Measurements from ENCODE around the gene NPAS3.
A peak's percentile ranks its signal among the peaks of the same experiment; 100 is the strongest.

The NPAS3 gene

GRCh38 chr14:33454022-33454595, 515.4 kb downstream of the NPAS3 start:
- no peak for DNase-seq

- DNase-seq, result no peak
These were observed 516.0 kb downstream of the NPAS3 start for GRCh38 chr14:33454707-33455106.

- DNase-seq, result no peak
These were observed 517.1 kb downstream of the NPAS3 start for GRCh38 chr14:33455654-33456345.

GRCh38 chr14:33457021-33457420, 518.3 kb downstream of the NPAS3 start:
- DNase-seq, result no peak

GRCh38 chr14:33457617-33458016, 518.9 kb downstream of the NPAS3 start:
- DNase-seq, result no peak

GRCh38 chr14:33460164-33460563, 521.5 kb downstream of the NPAS3 start:
- peak; percentile 15 for DNase-seq

GRCh38 chr14:33461036-33461435, 522.4 kb downstream of the NPAS3 start:
- no peak for DNase-seq

GRCh38 chr14:33463731-33464130, 525.1 kb downstream of the NPAS3 start:
- no peak for DNase-seq

GRCh38 chr14:33464254-33464962, 525.7 kb downstream of the NPAS3 start:
- DNase-seq, result no peak

GRCh38 chr14:33465846-33466700, 527.4 kb downstream of the NPAS3 start:
- peak; percentile 40 for DNase-seq

- DNase-seq, result no peak
These were observed 529.3 kb downstream of the NPAS3 start for GRCh38 chr14:33467971-33468370.

- DNase-seq, result no peak
These were observed 531.2 kb downstream of the NPAS3 start for GRCh38 chr14:33469898-33470297.

- DNase-seq, result no peak
These were observed 533.1 kb downstream of the NPAS3 start for GRCh38 chr14:33471776-33472175.

- peak; percentile 63 for DNase-seq
These were observed 536.9 kb downstream of the NPAS3 start for GRCh38 chr14:33475623-33476022.

- DNase-seq, result no peak
These were observed 539.1 kb downstream of the NPAS3 start for GRCh38 chr14:33477797-33478196.

GRCh38 chr14:33480071-33480886, 541.6 kb downstream of the NPAS3 start:
- DNase-seq, result no peak

GRCh38 chr14:33480887-33481184, 542.2 kb downstream of the NPAS3 start:
- DNase-seq, result no peak

- DNase-seq, result no peak
These were observed 544.4 kb downstream of the NPAS3 start for GRCh38 chr14:33483110-33483509.

- DNase-seq, result no peak
These were observed 544.9 kb downstream of the NPAS3 start for GRCh38 chr14:33483541-33483940.

GRCh38 chr14:33484264-33484663, 545.6 kb downstream of the NPAS3 start:
- peak; percentile 49 for DNase-seq

GRCh38 chr14:33486332-33486890, 547.7 kb downstream of the NPAS3 start:
- no peak for DNase-seq

GRCh38 chr14:33488582-33488981, 549.9 kb downstream of the NPAS3 start:
- DNase-seq, result no peak
